ENCODE data around the gene ZNF273.

- TF ChIP-seq POLR2AphosphoS5 (IDR thresholded peaks at IDR 0.05; ENCODE audit: low read depth, low read length) (no peak), TAF1 (IDR thresholded peaks at IDR 0.05; ENCODE audit: borderline replicate concordance, insufficient read depth, low read length) (no peak), SIN3A (IDR thresholded peaks at IDR 0.05; ENCODE audit: borderline replicate concordance, insufficient read depth, low read length) (no peak)
- TF ChIP-seq, protein P1, sequence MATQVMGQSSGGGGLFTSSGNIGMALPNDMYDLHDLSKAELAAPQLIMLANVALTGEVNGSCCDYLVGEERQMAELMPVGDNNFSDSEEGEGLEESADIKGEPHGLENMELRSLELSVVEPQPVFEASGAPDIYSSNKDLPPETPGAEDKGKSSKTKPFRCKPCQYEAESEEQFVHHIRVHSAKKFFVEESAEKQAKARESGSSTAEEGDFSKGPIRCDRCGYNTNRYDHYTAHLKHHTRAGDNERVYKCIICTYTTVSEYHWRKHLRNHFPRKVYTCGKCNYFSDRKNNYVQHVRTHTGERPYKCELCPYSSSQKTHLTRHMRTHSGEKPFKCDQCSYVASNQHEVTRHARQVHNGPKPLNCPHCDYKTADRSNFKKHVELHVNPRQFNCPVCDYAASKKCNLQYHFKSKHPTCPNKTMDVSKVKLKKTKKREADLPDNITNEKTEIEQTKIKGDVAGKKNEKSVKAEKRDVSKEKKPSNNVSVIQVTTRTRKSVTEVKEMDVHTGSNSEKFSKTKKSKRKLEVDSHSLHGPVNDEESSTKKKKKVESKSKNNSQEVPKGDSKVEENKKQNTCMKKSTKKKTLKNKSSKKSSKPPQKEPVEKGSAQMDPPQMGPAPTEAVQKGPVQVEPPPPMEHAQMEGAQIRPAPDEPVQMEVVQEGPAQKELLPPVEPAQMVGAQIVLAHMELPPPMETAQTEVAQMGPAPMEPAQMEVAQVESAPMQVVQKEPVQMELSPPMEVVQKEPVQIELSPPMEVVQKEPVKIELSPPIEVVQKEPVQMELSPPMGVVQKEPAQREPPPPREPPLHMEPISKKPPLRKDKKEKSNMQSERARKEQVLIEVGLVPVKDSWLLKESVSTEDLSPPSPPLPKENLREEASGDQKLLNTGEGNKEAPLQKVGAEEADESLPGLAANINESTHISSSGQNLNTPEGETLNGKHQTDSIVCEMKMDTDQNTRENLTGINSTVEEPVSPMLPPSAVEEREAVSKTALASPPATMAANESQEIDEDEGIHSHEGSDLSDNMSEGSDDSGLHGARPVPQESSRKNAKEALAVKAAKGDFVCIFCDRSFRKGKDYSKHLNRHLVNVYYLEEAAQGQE (IDR thresholded peaks at IDR 0.05; ENCODE audit: insufficient read depth in 1 of 2, low read depth in 2 of 2, low read length in 2 of 2): no peak
These were observed 49.4 kb upstream of the ZNF273 start for GRCh38 chr7:64853679-64854078.

Measured in PFSK-1 (cell line).